Measurements from ENCODE around the gene ZWILCH. TPM values are rescaled to one million over a fixed set of nuclear protein-coding genes. Genes with fewer than 3 reads are reported as not detected.

The ZWILCH gene
- total and polyA plus RNA-seq, 9 of the 15 experiments (the other 6 are each of a cell fraction or from before 2014, with no cell fraction given): 32.8 to 94.2 (median 52.1) TPM

GRCh38 chr15:66565741-66566144, 60.6 kb downstream of the ZWILCH start, which contains the start of gene LCTL:
Gene LCTL (minus strand): TSS chr15:66565998. CDS start chr15:66565365, 633 bp downstream.
- Histone ChIP-seq H3K27me3 (ENCODE audit: control insufficient read depth in 2 of 2, insufficient read depth in 2 of 2, low read length in 2 of 2) (no peaks in the 10 kb centered on the region), H3K27ac (ENCODE audit: extremely low read depth, low read depth, low read length) (no peak within 1 kb of the TSS), H3K4me1 (replicated peaks in 1 of 2; ENCODE audit: control insufficient read depth in 2 of 2, insufficient read depth in 2 of 2, low read length in 2 of 2) (peaks cover 10 to 27% of the 10 kb centered on the region in 2 experiments; a peak in 4 of 5 replicates), H3K4me3 (no peak within 1 kb of the TSS), H3K9me3 (replicated peaks; ENCODE audit: control insufficient read depth, insufficient read depth, low read depth, low read length) (no peaks in the 10 kb centered on the region), H3K79me2 (ENCODE audit: control insufficient read depth, insufficient read depth, low read length) (no peaks in the 10 kb centered on the region), H2AFZ (ENCODE audit: low read depth, low read length) (peak within 1 kb of the TSS; percentile 95), H3K9ac (ENCODE audit: insufficient read depth in 1 of 2, low read depth in 2 of 2, low read length in 2 of 2) (peak within 1 kb of the TSS in 1 of 2 experiments; percentile 63; a peak in 2 of 4 replicates), H3K4me2 (ENCODE audit: insufficient read depth, low read length) (0 out of 2 replicates have a peak within 1 kb of the TSS, but pooled peaks have one; percentile 50), H3K36me3 (ENCODE audit: control insufficient read depth, insufficient read depth, low read length) (no peaks in the 10 kb centered on the region), H3K9me1 (ENCODE audit: control insufficient read depth, insufficient read depth, low read length) (no peaks in the 10 kb centered on the region), H4K20me1 (replicated peaks; ENCODE audit: control insufficient read depth, insufficient read depth, low read length) (no peaks in the 10 kb centered on the region)
- DNase-seq (ENCODE audit: extremely low read depth in 1 of 4, low spot score in 3 of 4) (peak; percentile 60 to 71 (median 68)), ATAC-seq (peak; percentile 75), FAIRE-seq (peak; percentile 55)
- intact Hi-C loops (cut with micrococcal nuclease): loop anchor here (5.0 kb wide), 1 partner anchor 58 kb away; the partner anchor contains the start of gene ZWILCH
- ChIA-PET CTCF (ENCODE audit: low intra/inter-chr PET ratio) (no interaction called here), POLR2A (interaction anchor here (0.6 to 3.6 kb wide), 5 partner anchors 8 to 1011 kb away, joined by 3 to 23 read pairs (median 5); partner anchors contain the start of genes RPL4 and ZWILCH)
- WGBS (ENCODE audit: insufficient coverage, low coverage, missing lambda C conversion rate): 35% methylated on average over 14 of the region's 14 CpGs
- TF ChIP-seq ARID2 (IDR thresholded peaks at IDR 0.05) (no peak), ZFP1 (CRISPR knock-in tag; IDR thresholded peaks at IDR 0.05) (no peak), USF1 (CRISPR knock-in tag; IDR thresholded peaks at IDR 0.05) (no peak), IRF1 (CRISPR knock-in tag; IDR thresholded peaks at IDR 0.05; ENCODE audit: borderline replicate concordance) (no peak), ZNF609 (CRISPR knock-in tag; IDR thresholded peaks at IDR 0.05; ENCODE audit: borderline replicate concordance) (no peak), VEZF1 (CRISPR knock-in tag; IDR thresholded peaks at IDR 0.05) (peak; percentile 46), ZNF316 (IDR thresholded peaks at IDR 0.05) (0 out of 2 replicates have a peak, but pooled peaks have one; percentile 13), FIP1L1 (IDR thresholded peaks at IDR 0.05; ENCODE audit: low read depth, low read length, poor library complexity, severe bottlenecking) (no peak), ZFP91 (CRISPR knock-in tag; IDR thresholded peaks at IDR 0.05) (no peak), ZSCAN29 (IDR thresholded peaks at IDR 0.05) (no peak), SOX6 (IDR thresholded peaks at IDR 0.05) (no peak)
- BruUV-seq (replicated peaks): no TSS peak
- in situ Hi-C loops (cut with MboI): no loop called here
